Epithelial cell of proximal tubule (primary cell): ENCODE measurements around the gene FERMT3. TPM values are rescaled to one million over a fixed set of nuclear protein-coding genes. Genes with fewer than 3 reads are reported as not detected.
"Not testable (repeated sequence)": the region's sequence is repeated elsewhere in the genome, so short reads cannot be mapped to it uniquely, and the experiment has no call there.

Source experiments
- DNase-seq: peaks from one replicate; pipeline ENCODE4 v3.0.0-alpha.2; 2011; ENCODE audit warnings: low read depth
- H3K4me3 ChIP-seq: 2 replicates; pipeline ENCODE4 v1.5.1; 2011; ENCODE audit warnings: low read depth, mild to moderate bottlenecking, low read length
- total RNA-seq: library from RNA; depleted of rRNA; stranded (reverse); fragments of >200 nt; gene quantifications from 2 replicates; pipeline ENCODE4 v1.2.3, GENCODE V29; 2015
- TF ChIP-seq, protein P1 (sequence below): conservative IDR thresholded peaks from 2 replicates; pipeline ENCODE4 v1.5.1; 2012; ENCODE audit warnings: low read depth, mild to moderate bottlenecking, low read length

The FERMT3 gene
- total RNA-seq, 1 donor from 2014 or later = 0.29 TPM

DNA sequence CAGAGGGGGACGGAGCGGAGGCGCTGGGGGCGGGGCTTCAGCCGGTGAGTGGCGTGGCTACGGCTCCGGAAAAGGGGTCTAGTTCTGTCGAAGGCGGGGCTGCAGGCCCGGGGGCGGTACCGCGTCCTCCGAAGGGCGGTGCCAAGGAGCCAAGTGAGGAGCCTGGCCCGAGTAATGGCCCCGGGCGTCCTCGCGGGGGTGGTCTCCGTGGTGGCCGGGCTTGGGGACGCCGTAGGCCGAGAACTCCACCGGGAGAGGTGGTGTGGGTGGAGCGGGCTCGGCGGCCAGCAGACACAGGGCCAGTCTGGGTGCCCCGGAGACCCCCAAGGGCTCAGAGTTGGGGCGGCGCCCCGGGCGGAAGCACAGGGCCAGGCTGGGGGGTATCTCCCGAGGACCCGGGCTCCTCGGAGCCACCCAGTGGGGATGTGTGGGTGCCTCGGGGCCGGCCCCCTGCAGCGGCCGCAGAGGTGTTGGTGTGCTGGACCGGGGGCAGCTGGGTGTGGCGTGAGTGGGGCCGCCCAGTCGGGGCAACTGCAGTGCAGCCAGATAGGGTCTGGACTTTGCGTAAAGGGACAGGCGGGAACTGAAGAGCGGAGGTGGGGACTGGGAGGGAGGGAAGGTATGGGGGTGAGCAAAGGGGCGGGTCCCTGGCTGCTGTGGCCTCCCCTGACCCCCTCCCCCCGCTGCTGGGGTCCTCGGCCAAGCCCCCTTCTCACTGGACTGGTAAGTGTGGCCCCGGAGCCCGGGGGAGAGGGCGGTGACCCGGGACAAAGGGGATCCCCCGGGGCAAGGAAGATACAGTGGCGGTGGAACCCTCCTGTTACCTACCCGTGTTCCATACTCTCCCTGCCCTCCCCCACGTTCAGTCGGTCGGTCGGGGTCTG lies 35.2 kb downstream of the FERMT3 start:
- TF ChIP-seq, protein P1, sequence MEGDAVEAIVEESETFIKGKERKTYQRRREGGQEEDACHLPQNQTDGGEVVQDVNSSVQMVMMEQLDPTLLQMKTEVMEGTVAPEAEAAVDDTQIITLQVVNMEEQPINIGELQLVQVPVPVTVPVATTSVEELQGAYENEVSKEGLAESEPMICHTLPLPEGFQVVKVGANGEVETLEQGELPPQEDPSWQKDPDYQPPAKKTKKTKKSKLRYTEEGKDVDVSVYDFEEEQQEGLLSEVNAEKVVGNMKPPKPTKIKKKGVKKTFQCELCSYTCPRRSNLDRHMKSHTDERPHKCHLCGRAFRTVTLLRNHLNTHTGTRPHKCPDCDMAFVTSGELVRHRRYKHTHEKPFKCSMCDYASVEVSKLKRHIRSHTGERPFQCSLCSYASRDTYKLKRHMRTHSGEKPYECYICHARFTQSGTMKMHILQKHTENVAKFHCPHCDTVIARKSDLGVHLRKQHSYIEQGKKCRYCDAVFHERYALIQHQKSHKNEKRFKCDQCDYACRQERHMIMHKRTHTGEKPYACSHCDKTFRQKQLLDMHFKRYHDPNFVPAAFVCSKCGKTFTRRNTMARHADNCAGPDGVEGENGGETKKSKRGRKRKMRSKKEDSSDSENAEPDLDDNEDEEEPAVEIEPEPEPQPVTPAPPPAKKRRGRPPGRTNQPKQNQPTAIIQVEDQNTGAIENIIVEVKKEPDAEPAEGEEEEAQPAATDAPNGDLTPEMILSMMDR = no peak
- H3K4me3 ChIP-seq = peak overlapping the region; percentile 96
- DNase-seq = no peak

DNA sequence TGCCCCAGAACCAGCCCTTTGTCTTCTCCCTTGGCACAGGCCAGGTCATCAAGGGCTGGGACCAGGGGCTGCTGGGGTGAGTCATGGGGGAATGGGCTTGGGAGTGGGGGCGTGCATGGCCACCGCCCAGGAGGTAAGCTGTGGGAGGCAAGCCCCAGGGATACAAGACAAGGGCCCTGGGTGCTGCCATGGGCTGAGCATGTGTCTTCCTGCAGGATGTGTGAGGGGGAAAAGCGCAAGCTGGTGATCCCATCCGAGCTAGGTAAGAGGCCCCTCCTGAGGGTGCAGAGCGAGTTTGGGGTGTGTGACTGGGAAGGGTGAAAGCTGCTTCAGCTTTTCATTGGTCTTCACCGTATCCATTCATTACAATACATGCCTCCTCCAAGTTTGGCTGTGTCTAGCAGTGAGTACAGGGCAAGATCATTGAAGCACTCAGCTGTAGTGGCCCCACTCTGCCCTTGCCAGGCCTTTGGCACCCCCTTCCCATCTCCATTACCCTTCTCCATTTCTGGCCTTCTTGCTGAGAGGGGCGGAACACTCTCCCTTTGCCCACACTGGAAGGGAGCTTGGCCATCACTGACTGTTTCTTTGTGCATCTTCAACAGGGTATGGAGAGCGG lies 36.8 kb downstream of the FERMT3 start:
- peak overlapping the region; percentile 96 for H3K4me3 ChIP-seq
- no peak for DNase-seq
- TF ChIP-seq, protein P1 = no peak

DNA sequence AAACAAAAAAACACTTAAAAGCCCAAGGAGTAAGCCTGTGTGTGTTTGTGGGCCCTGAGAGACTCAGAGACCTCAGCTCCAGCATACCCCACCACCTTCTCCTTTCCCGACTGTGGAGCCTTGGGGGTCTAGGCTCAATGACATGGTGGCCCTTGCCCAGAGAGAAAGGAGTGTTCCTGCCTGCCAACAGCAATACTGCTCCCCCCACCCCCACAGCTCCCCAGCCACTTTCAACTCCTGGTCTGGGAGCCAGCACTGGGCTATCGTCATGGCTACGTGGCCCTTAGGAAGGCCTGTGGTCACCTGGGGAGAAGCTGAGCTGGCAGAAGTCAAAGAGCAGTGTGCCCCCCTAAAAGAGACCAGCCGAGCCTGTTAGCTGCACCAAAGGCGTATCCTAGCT lies 37.6 kb downstream of the FERMT3 start:
- peak overlapping the region; percentile 3 for H3K4me3 ChIP-seq

DNA sequence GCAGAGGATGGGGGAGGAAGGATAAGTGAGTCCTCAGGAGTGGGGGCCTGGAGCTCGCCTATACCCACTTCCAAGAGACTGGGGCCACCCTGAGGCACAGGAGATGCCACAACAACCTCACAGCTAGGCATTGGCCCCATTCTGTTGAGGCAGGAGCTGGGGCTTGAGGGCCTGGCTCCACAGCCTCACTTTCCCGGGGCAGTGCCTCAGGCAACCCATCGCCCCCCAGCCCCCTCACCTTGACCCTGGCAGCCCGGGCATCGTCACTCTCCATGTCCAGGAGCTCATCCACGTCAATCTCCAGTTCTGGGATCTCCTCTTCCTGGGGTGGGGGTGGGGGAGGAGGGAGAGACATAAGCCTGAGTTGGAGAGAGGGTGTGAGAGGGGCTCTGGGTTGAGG lies 38.4 kb downstream of the FERMT3 start:
- no peak for DNase-seq
- TF ChIP-seq, protein P1 = no peak
- H3K4me3 ChIP-seq = peak overlapping the region; percentile 95

More for the DNA sequence above, 37.6 kb downstream of the FERMT3 start:
- TF ChIP-seq, protein P1 = no peak
- no peak for DNase-seq

DNA sequence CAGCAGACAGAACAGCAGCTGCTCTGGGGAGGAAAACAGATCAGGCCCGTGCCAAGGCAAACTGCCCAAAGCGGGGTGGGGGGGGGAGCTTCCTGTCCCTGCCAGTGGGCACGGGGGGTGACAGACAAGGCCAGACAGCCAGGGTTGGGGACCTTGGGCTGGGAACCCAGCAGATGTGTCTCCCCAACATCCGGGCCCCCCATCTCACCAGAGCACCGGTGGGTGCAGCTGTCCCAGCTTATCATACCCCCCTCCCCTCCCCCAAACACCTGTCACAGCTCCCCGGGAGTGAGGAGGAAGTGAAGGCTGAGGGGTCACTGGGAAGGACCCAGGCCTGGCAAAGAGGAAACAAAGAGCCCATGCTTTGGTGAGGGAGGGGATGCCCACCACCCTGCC lies 38.9 kb downstream of the FERMT3 start:
- TF ChIP-seq, protein P1 = no peak
- DNase-seq = no peak
- H3K4me3 ChIP-seq = peak overlapping the region; percentile 95

DNA sequence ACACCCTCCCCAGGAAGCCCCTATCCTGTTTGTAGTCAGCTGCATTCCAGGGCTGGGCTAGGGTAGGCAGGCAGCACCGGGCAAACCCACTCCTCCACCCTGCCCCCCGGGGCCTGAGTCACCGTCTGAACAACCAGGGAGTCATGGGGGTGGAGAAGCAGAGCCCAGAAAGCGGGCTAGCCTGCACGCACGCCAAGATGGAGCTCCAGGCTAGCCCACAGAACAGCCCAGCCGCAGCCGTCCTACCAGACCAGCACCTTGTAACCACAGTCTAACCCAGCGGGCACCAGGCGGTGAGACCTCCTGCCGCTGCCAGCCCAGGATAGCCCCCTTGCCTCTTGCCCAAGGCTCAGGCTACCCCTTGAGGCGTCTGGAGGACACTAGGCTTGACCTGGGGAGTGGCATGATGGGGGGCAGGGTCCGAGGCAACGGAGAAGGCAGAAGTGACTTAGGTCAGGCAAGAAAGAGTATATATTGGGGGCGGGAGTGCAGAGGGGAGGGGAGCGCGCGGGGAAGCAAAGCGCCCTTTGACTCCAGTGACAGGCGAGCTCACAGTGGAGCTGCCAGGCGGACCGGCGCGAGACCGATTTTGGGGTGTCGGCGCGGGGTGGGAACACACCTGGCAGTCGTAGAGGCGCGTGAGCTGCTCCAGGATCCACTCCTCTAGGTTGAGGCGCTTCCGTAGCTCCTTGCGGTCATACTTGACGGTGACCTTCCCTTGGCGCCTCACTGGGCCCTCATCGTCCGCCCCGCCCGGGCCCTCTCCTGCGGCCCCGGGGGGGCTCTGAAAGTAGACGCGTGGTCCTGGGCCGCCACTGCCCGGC lies 39.5 kb downstream of the FERMT3 start:
- no peak for DNase-seq
- TF ChIP-seq, protein P1 = no peak
- H3K4me3 ChIP-seq = peak overlapping the region; percentile 95

DNA sequence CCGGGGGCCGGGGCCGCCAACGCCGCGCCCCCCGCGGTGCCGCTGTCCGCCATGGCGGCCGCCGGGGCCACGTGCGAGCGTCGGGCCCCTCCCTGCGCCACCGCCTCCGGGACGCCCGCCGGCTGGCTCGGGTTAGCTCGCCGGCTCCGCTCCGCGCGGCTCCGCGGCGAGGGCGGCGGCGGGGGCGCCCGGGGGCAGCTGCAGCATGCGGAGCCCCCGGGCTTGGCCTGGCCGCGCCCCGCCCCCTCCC lies 40.0 kb downstream of the FERMT3 start:
- not testable (repeated sequence) for DNase-seq
- peak overlapping the region; percentile 95 for H3K4me3 ChIP-seq
